RWPE1 (cell line): ENCODE results near the gene PREP.

Experiments
- CTCF ChIA-PET: fragments of 350-600 bp; sonication (Branson Sonifier 250); formaldehyde crosslinking; extraction: SDS; loops from one replicate; lab custom pipeline; 2021; lab: Yijun Ruan, JAX
- POLR2A ChIA-PET: fragments of 400-600 bp; formaldehyde crosslinking; extraction: SDS; loops from one replicate; lab custom pipeline; 2020; ENCODE audit warnings: antibody characterized with exemption; ENCODE audit not compliant: low non-redundant PET; lab: Yijun Ruan, JAX
- DNase-seq: peaks from one replicate; pipeline ENCODE4 v3.0.0; 2012; ENCODE audit warnings: low spot score
- H3K27ac ChIP-seq: fragments of 450-650 bp; 2 replicates; pipeline ENCODE4 v1.5.1; 2017
- CTCF ChIP-seq: fragments of 450-650 bp; conservative IDR thresholded peaks from 2 replicates; pipeline ENCODE4 v1.5.1; 2017; ENCODE audit warnings: low read depth, mild to moderate bottlenecking

Gene PREP

GRCh38 chr6:105363100-105363754 is 39.7 kb downstream of the PREP start:
- no peak for DNase-seq
- CTCF ChIA-PET: interaction anchor here (0.7 to 2.5 kb wide), 7 partner anchors 38 to 1745 kb away, joined by 3 to 10 read pairs (median 4); partner anchors contain the start of gene PREP
- POLR2A ChIA-PET: no interaction called here
- peak overlapping the region; percentile 84 for H3K27ac ChIP-seq
- TF ChIP-seq CTCF: peak; percentile 26

- ChIA-PET POLR2A (no interaction called here), CTCF (interaction anchor here (0.6 to 0.8 kb wide), 4 partner anchors 38 to 1522 kb away, joined by 3 to 5 read pairs (median 3); partner anchors contain the start of gene PREP)
Observed at GRCh38 chr6:105359419-105360370, 43.2 kb downstream of the PREP start.

GRCh38 chr6:105357165-105357564 is 45.7 kb downstream of the PREP start:
- ChIA-PET POLR2A (no interaction called here), CTCF (interaction anchor here (0.6 kb wide), 1 partner anchor 360 kb away, joined by 6 read pairs; no protein-coding TSS in a partner anchor)
- no peak for DNase-seq
- no peak overlapping the region for H3K27ac ChIP-seq
- no peak for TF ChIP-seq CTCF

More at GRCh38 chr6:105359419-105360370, 43.2 kb downstream of the PREP start:
- peak overlapping the region; percentile 60 for H3K27ac ChIP-seq
- TF ChIP-seq CTCF: no peak
- DNase-seq: peak; percentile 76

GRCh38 chr6:105352037-105352617 is 50.8 kb downstream of the PREP start:
- DNase-seq: no peak
- no peak for TF ChIP-seq CTCF
- H3K27ac ChIP-seq: no peak overlapping the region
- ChIA-PET CTCF (no interaction called here), POLR2A (no interaction called here)

- CTCF ChIA-PET: no interaction called here
Observed at GRCh38 chr6:105348897-105349296, 54.0 kb downstream of the PREP start.

More at GRCh38 chr6:105348897-105349296, 54.0 kb downstream of the PREP start:
- no peak for TF ChIP-seq CTCF
- no peak for DNase-seq
- POLR2A ChIA-PET: no interaction called here
- no peak overlapping the region for H3K27ac ChIP-seq
